Fibroblast of peridontal ligament (primary cell): ENCODE measurements around the gene SLC25A29.
A peak's percentile ranks its signal among the peaks of the same experiment; 100 is the strongest.

Experiments
- DNase-seq: peaks from one replicate; pipeline ENCODE4 v3.0.0-alpha.2; 2010; ENCODE audit errors: extremely low read depth

The SLC25A29 gene

GRCh38 chr14:100281286-100282082 lies 24.8 kb downstream of the SLC25A29 start:
- DNase-seq: no peak

DNA sequence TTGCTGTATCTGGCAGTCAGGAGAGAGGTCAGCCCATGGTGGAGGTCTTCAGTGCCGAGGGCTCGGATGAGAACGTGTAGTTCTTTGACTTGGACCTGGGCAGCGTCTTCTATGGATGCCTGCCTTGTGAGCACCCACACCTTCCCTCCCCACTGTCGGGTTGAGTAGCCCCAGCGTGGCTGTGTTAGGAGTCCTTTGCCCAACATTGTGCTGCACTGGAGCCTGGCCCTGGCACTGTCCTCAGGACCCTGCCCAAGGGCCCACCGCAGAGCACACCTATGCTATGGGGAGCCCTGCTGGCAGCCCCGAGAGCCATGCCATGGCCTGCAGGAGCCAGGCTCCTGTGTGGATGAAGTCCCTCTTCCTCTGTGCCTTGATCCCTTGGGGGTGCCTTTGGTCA lies 26.7 kb downstream of the SLC25A29 start:
- no peak for DNase-seq

DNA sequence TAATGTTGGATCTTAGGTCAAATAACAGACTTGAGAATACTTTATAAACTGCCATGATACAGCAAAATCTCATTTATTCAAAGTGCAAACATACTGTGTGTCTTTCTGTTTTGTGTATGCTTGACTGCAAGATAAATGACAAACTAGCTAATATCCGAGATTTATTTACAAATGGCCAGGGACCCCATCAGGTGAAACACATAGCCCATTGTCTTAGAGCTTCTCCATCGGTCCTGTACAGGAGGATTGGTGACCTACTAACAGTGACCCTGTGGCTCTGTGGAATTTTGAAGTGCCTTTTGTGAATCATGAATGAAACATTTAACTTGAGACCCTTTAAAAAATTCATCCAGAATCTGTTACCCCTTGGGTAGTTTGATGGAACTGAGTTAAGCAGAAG lies 27.1 kb downstream of the SLC25A29 start:
- DNase-seq: no peak

- peak; percentile 63 for DNase-seq
These were observed 27.5 kb downstream of the SLC25A29 start for GRCh38 chr14:100278702-100279101.

DNA sequence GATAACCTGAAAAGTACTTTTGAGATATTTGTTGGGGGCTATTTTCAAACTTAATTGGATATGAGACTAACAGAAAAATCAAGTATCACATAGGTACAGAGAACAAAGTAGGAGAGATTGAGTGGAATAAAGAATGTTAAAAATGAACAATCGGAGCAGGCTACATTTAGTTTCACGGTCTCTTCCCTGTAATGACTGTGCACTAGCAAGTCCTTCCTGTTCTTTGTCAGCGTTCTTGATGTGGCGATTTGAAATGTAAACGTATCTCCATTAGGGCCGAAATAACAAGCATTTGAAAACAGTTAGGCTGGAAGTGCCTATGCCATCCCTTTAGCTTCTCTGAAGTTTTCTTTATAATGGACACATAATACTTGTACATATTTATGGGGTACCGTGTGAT lies 31.0 kb downstream of the SLC25A29 start:
- DNase-seq: no peak

- no peak for DNase-seq
These were observed 32.0 kb downstream of the SLC25A29 start for GRCh38 chr14:100274250-100274649.

- DNase-seq: peak; percentile 36
These were observed 34.9 kb downstream of the SLC25A29 start for GRCh38 chr14:100271247-100271939.

GRCh38 chr14:100268591-100269207 lies 37.5 kb downstream of the SLC25A29 start:
- DNase-seq: peak; percentile 50

GRCh38 chr14:100267990-100268389 lies 38.3 kb downstream of the SLC25A29 start:
- DNase-seq: no peak

DNA sequence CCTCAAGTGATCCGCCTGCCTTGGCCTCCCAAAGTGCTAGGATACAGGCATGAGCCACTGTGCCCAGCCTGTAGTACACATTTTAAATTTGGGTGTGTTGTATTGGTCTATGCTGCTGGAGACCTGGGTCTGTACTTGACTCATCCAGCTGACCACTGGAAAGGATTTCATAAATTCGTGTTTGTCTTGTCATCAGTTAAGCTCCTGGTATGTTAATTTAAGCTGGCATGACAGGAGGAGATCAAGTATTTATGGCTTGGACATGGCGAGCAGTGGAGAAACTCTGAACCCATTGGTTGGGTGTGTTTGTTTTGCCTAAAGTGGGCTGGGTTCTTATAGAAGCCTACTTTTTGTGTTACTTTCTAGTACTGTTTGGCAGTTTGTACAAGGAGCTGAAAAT lies 43.1 kb downstream of the SLC25A29 start:
- DNase-seq: peak; percentile 46

GRCh38 chr14:100262545-100262944 lies 43.7 kb downstream of the SLC25A29 start:
- no peak for DNase-seq

DNA sequence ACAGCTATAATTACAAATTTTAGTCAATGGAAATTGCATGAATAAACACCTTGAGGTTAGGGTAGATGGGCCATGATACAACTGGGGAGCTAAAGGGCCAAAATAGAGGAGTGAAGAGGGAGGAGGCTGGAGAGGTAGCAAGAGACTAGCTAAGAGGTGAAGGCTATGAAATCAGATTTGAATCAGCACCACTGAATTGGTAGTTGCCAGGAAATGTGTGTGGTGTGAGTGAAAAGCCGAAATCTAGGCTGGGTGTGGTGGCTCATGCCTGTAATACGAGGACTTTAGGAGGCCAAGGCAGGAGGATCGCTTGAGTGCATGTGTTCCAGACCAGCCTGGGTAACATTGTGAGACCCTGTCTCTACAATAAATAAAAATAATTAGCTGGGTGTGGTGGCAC lies 44.6 kb downstream of the SLC25A29 start:
- DNase-seq: no peak

DNA sequence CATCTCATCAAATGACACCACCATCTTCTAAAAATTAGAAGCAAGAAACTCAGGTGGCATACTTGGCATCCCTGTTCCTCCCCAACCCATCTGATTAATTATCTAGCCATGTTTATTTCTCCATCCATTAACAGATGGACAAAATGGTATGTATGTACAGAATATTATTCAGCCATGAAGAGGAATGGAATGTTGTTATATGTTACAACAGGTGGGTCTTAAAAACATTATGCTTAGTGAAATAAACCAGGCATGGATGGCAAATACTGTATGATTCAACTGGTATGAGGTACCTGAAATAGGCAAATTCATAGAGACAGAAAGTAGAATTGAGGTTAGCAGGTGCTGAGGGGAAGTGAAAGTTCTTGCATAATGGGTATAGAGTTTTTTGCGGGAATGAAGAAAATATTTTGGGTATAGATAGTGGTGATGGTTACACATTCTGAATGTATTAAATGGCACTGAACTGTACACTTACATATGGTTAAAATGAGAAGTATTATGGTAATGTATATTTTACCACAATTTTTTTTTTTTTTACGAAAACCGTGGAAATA lies 49.8 kb downstream of the SLC25A29 start:
- no peak for DNase-seq

DNA sequence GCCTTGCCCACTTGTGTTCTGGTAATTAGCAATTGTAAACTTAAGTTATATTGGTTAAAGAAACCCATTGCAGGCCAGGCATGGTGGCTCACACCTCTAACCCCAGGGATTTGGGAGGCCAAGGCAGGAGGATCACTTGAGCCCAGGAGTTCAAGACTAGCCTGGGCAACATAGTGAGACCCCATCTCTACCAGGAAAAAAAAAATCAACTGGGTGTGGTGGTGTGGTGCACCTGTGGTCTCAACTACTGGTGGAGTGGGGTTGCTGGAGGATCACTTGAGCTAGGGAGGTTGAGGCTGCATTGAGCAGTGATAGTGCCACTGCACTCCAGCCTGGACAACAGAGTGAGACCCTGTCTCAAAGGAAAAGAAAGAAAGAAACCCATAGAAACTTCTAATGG lies 53.6 kb downstream of the SLC25A29 start:
- no peak for DNase-seq

- no peak for DNase-seq
These were observed 55.3 kb downstream of the SLC25A29 start for GRCh38 chr14:100250732-100251465.

- peak; percentile 52 for DNase-seq
These were observed 59.3 kb downstream of the SLC25A29 start for GRCh38 chr14:100246809-100247428.

GRCh38 chr14:100243020-100243419 lies 63.2 kb downstream of the SLC25A29 start:
- DNase-seq: no peak

GRCh38 chr14:100241279-100241678 lies 65.0 kb downstream of the SLC25A29 start:
- peak; percentile 29 for DNase-seq
